Naive thymus-derived CD4-positive, alpha-beta T cell (primary cell): Measurements from ENCODE around the gene BLTP2. TPM values are rescaled to one million over a fixed set of nuclear protein-coding genes. Genes with fewer than 3 reads are reported as not detected.
A peak's percentile ranks its signal among the peaks of the same experiment; 100 is the strongest.
"Not testable (repeated sequence)": the region's sequence is repeated elsewhere in the genome, so short reads cannot be mapped to it uniquely, and the experiment has no call there.

Source experiments
- ATAC-seq: fragments of 150-1000 bp; cut with Tn5 transposase; 2 replicates; pipeline ENCODE4 v1.10.0; 2021; ENCODE audit warnings: mild to moderate bottlenecking, moderate library complexity
- CTCF ChIA-PET: fragments of 350-600 bp; sonication (Branson Sonifier 250); formaldehyde crosslinking; loops from one replicate; lab custom pipeline; 2021; ENCODE audit warnings: antibody characterized with exemption; lab: Charles Lee
- POLR2A ChIA-PET: fragments of 350-600 bp; sonication (Branson Sonifier 250); formaldehyde crosslinking; loops from one replicate; lab custom pipeline; 2021; ENCODE audit warnings: antibody characterized with exemption, inconsistent platforms; lab: Charles Lee
- DNase-seq, 9 donors: peaks; one replicate each; pipeline versions ENCODE4 v3.0.0 to v3.0.0-alpha.2; 2020 to 2022; ENCODE audit warnings: mixed read lengths in 1 of 9
- H3K27ac ChIP-seq: one replicate; pipeline ENCODE4 v1.7.0; 2013; ENCODE audit warnings: mild to moderate bottlenecking, low read depth, low read length, moderate library complexity
- H3K27me3 ChIP-seq, 2 donors: one replicate each; pipeline ENCODE4 v1.7.0; 2013; ENCODE audit warnings: low read length in 2 of 2, mild to moderate bottlenecking in 2 of 2, moderate library complexity in 2 of 2; ENCODE audit not compliant: control insufficient read depth in 2 of 2, insufficient read depth in 2 of 2
- H3K36me3 ChIP-seq, 3 experiments: 1 replicate in 2 of 3; 2 replicates in 1 of 3; pipeline ENCODE4 v1.7.0; 2013; ENCODE audit warnings: low read length in 3 of 3, mild to moderate bottlenecking in 3 of 3, moderate library complexity in 1 of 3; ENCODE audit not compliant: insufficient read depth in 3 of 3, control insufficient read depth in 2 of 3
- H3K4me1 ChIP-seq, 2 donors: one replicate each; pipeline ENCODE4 v1.7.0; 2013; ENCODE audit warnings: low read length in 2 of 2, mild to moderate bottlenecking in 2 of 2, moderate library complexity in 1 of 2; ENCODE audit not compliant: control insufficient read depth in 2 of 2, insufficient read depth in 2 of 2
- H3K4me3 ChIP-seq: 2 replicates; pipeline ENCODE4 v1.7.0; 2013; ENCODE audit warnings: mild to moderate bottlenecking, low read length
- H3K9me3 ChIP-seq, 3 experiments: 1 replicate in 2 of 3; 2 replicates in 1 of 3; pipeline ENCODE4 v1.7.0; 2013; ENCODE audit warnings: low read length in 3 of 3; ENCODE audit not compliant: control insufficient read depth in 2 of 3
- H3K27ac Mint-ChIP-seq, 9 donors: one replicate each; pipeline ENCODE4 v1.8.0; 2020 to 2022; ENCODE audit warnings: mixed read lengths in 9 of 9, mild to moderate bottlenecking in 8 of 9, moderate library complexity in 5 of 9, inconsistent platforms in 2 of 9
- H3K27me3 Mint-ChIP-seq, 5 donors: one replicate each; pipeline ENCODE4 v1.8.0; 2021 to 2022; ENCODE audit warnings: mixed read lengths in 5 of 5, mild to moderate bottlenecking in 1 of 5
- H3K36me3 Mint-ChIP-seq, 5 donors: one replicate each; pipeline ENCODE4 v1.8.0; 2020 to 2022; ENCODE audit warnings: mixed read lengths in 5 of 5, mild to moderate bottlenecking in 3 of 5, inconsistent platforms in 1 of 5
- H3K4me1 Mint-ChIP-seq, 7 donors: one replicate each; pipeline ENCODE4 v1.8.0; 2020 to 2022; ENCODE audit warnings: mixed read lengths in 7 of 7, mild to moderate bottlenecking in 3 of 7, inconsistent platforms in 1 of 7
- H3K4me3 Mint-ChIP-seq, 10 donors: one replicate each; pipeline ENCODE4 v1.8.0; 2020 to 2022; ENCODE audit warnings: mild to moderate bottlenecking in 10 of 10, mixed read lengths in 10 of 10, moderate library complexity in 6 of 10, inconsistent platforms in 2 of 10
- H3K9me3 Mint-ChIP-seq, 11 donors: one replicate each; pipeline ENCODE4 v1.8.0; 2020 to 2022; ENCODE audit warnings: mixed read lengths in 11 of 11, mild to moderate bottlenecking in 4 of 11, inconsistent platforms in 1 of 11, moderate library complexity in 1 of 11
- intact Hi-C, 2 donors: fragments of 100-400 bp; cut with micrococcal nuclease; formaldehyde crosslinking; loops; one replicate each; pipeline ENCODE4 v1.15.1; 2023
- polyA plus RNA-seq, 2 donors: library from polyadenylated mRNA; unstranded; fragments of 300-500 nt; fragmentation: Illumina TruSeq; gene quantifications; one replicate each; pipeline ENCODE4 v1.2.3, GENCODE V29; 2021
- total RNA-seq, 6 experiments: library from RNA in 5 of 6; stranded (reverse) in 5 of 6; gene quantifications; 1 replicate in 5 of 6; 2 replicates in 1 of 6; pipeline ENCODE4 v1.2.3 and lab custom pipeline; 2021 to 2026

Gene BLTP2
- total and polyA plus RNA-seq, 7 experiments from 2014 or later: 30.8 to 163 (median 144) TPM

DNA sequence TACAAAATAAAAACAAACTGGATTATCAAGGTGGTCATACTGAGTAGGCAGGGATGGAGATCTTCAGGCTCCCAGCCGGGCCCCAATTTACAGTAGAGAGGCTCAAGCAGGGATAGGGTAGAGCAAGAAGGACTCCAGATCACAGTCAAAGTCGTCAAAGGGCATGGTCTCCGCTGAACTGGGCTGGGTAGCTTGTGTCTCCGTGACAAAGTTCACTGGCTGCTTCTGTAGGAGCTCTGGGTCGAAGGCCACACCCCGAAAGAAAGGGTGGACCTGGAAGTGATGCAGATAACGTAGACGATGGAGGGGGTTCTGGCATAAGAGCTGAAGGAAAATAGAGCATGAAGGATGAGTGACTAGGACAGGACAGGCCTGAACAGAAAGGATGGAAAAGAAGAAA is 34.6 kb downstream of the BLTP2 start:
- ATAC-seq (no peak), DNase-seq (no peak)
- Mint-ChIP-seq H3K27ac (peak overlapping the region in 1 of 9 donors; percentile 13), H3K36me3 (peaks cover 0 to 14% (median 4%) of the 10 kb centered on the region in 5 donors), H3K4me3 (no peak overlapping the region), H3K9me3 (no peaks in the 10 kb centered on the region), H3K4me1 (peaks cover 6 to 19% (median 10%) of the 10 kb centered on the region in 7 donors), H3K27me3 (no peaks in the 10 kb centered on the region)
- intact Hi-C loops: loop anchor here in 1 of 2 donors (5.0 kb wide), 1 partner anchor 33 kb away; the partner anchor contains the start of gene ALDOC
- ChIA-PET CTCF (interaction anchor here (0.6 to 3.5 kb wide), 5 partner anchors 10 to 115 kb away, joined by 3 to 13 read pairs (median 3); no protein-coding TSS in a partner anchor), POLR2A (interaction anchor here (0.7 to 2.0 kb wide), 5 partner anchors 11 to 63 kb away, joined by 3 to 8 read pairs (median 3); partner anchors contain the start of gene ALDOC)
- Histone ChIP-seq H3K4me1 (no peaks in the 10 kb centered on the region), H3K27ac (no peak overlapping the region), H3K4me3 (no peak overlapping the region), H3K36me3 (peaks cover 1 to 18% (median 5%) of the 10 kb centered on the region in 3 experiments), H3K27me3 (no peaks in the 10 kb centered on the region), H3K9me3 (no peaks in the 10 kb centered on the region)

DNA sequence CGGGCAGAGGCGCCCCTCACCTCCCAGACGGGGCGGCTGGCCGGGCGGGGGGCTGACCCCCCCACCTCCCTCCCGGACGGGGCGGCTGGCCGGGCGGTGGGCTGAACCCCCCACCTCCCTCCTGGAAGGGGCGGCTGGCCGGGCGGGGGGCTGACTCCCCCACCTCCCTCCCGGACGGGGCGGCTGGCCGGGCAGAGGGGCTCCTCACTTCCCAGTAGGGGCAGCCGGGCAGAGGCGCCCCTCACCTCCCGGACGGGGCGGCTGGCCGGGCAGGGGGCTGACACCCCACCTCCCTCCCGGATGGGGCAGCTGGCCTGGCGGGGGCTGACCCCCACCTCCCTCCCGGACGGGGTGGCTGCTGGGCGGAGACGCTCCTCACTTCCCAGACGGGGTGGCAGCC is 40.9 kb downstream of the BLTP2 start:
- CTCF ChIA-PET: not testable (repeated sequence)

DNA sequence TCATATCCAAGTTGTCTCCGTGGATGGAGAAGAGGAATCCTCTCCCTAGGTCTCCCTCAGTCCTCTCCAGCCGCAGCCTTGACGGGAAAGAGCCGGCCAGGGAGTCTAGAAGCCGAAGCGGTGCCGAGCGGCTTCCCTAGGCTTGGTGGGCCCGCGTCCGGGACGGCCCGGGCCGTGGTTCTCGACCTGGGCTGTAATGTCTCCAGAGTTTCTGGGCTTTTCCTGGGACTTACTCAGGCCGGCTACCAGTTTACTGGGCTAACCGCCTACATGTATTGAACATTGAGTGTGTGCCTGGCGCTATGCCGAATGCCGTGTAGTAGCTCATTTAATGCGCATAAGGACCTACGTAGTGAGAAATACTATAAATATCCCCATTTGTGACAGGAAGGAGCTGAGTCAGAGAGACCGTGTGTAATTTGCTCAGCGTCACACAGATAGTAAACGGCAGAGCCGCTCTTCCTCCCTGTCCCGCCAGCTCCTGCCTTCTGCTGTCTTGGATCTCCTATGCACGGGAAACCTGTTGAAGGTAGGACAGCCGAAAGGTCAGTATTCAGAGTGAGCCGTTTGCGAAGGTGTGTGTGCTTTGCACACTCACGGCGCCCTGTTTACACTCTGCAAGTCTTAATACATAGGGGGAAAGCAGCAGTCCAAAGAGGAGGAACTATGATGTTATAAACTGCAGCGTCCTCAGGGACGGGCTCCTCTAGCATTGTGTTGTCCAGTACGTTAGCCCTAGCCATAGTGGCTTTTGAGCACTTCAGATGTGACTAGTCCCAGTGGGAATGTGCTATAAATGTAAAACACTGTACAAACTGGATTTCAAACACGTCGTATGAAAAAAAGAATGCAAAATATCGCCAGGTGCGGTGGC is 45.4 kb downstream of the BLTP2 start:
- no peaks in the 10 kb centered on the region for H3K27me3 Mint-ChIP-seq
- intact Hi-C loops: loop anchor here (1.0 to 5.0 kb wide), 15 partner anchors 14 to 353 kb away; partner anchors contain the start of genes PIGS (in 2 of the 2), SUPT6H (in 2 of the 2), UNC119 (in 2 of the 2) and ALDOC (in 1 of the 2)
- peaks cover 18 to 25% (median 21%) of the 10 kb centered on the region in 7 donors for H3K4me1 Mint-ChIP-seq

More for the DNA sequence above, 40.9 kb downstream of the BLTP2 start:
- H3K4me1 ChIP-seq, H3K27me3 Mint-ChIP-seq, H3K36me3 Mint-ChIP-seq, H3K27ac ChIP-seq, H3K4me3 ChIP-seq, H3K9me3 Mint-ChIP-seq, intact Hi-C loops, DNase-seq, H3K4me1 Mint-ChIP-seq, H3K36me3 ChIP-seq, ATAC-seq, H3K27me3 ChIP-seq, H3K27ac Mint-ChIP-seq, POLR2A ChIA-PET, H3K4me3 Mint-ChIP-seq, H3K9me3 ChIP-seq: not testable (repeated sequence)

DNA sequence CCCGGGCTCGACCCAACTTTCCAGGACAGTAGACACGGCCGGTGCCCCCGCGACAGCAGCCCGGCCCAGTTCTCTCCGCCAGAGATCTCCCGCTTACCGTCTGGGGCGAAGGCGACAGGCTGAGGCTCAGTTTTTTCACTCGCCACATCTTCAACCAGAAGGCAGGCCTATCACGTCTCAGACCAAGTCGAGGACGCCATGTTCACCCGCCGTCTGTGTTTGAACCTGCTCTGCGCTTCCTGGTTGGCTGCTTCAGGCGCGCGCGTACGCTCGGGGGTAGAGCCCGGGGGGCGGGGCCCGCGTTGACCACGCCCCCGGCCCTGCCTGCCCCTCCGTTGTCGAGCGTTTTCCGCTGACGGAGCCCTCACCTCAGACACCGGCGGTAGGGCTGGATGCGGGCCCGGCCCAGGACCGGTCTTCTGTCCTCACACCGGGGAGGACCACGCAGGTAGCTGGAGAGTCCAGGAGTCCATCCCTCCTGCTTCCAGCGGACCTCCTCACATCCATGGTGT is 46.1 kb downstream of the BLTP2 start, which contains the start of gene SPAG5:
TSS of gene SPAG5 (minus strand) at position 227 of the 512 bp plus-strand sequence. CDS start at position 148, 79 bp downstream.
- Mint-ChIP-seq H3K4me3 (peak within 1 kb of the TSS; percentile 88 to 99 (median 94)), H3K27ac (peak within 1 kb of the TSS; percentile 96 to 99 (median 98)), H3K4me1 (peaks cover 18 to 25% (median 21%) of the 10 kb centered on the region in 7 donors), H3K36me3 (peaks cover 0 to 6% (median 0%) of the 10 kb centered on the region in 5 donors), H3K9me3 (no peaks in the 10 kb centered on the region), H3K27me3 (no peaks in the 10 kb centered on the region)
- H3K9me3 ChIP-seq: no peaks in the 10 kb centered on the region
- ATAC-seq: peak; percentile 98
- H3K27ac ChIP-seq: peak within 1 kb of the TSS; percentile 97
- peak; percentile 93 to 97 (median 96) for DNase-seq
- H3K36me3 ChIP-seq: no peaks in the 10 kb centered on the region
- H3K4me1 ChIP-seq: peaks cover 8 to 10% of the 10 kb centered on the region in 2 donors
- H3K27me3 ChIP-seq: no peaks in the 10 kb centered on the region
- ChIA-PET POLR2A (interaction anchor here (0.9 to 11.4 kb wide), 16 partner anchors 10 to 353 kb away, joined by 3 to 172 read pairs (median 5); partner anchors contain the start of genes ALDOC, BLTP2, NEK8 and PIGS), CTCF (interaction anchor here (0.6 to 1.2 kb wide), 2 partner anchors 27 to 268 kb away, joined by 3 to 8 read pairs; partner anchors contain the start of gene PIGS)
- peak within 1 kb of the TSS; percentile 93 for H3K4me3 ChIP-seq
- intact Hi-C loops: loop anchor here (1.0 to 5.0 kb wide), 15 partner anchors 14 to 354 kb away; partner anchors contain the start of genes PIGS (in 2 of the 2), SUPT6H (in 2 of the 2), UNC119 (in 2 of the 2) and ALDOC (in 1 of the 2)

More for the DNA sequence above, 45.4 kb downstream of the BLTP2 start:
- Mint-ChIP-seq H3K27ac (peak overlapping the region; percentile 96 to 99 (median 98)), H3K9me3 (no peaks in the 10 kb centered on the region), H3K4me3 (peak overlapping the region; percentile 88 to 99 (median 94)), H3K36me3 (peaks cover 0 to 6% (median 0%) of the 10 kb centered on the region in 5 donors)
- H3K27me3 ChIP-seq: no peaks in the 10 kb centered on the region
- DNase-seq (peak in 6 of 9 donors; percentile 51 to 75 (median 67)), ATAC-seq (peak; percentile 73)
- ChIA-PET CTCF (interaction anchor here (0.9 to 1.2 kb wide), 3 partner anchors 11 to 28 kb away, joined by 3 to 8 read pairs (median 3); partner anchors contain the start of gene PIGS), POLR2A (interaction anchor here (0.6 to 11.4 kb wide), 18 partner anchors 9 to 353 kb away, joined by 3 to 172 read pairs (median 4); partner anchors contain the start of genes ALDOC, BLTP2, PIGS and POLDIP2)
- H3K9me3 ChIP-seq: no peaks in the 10 kb centered on the region
- peaks cover 8 to 10% of the 10 kb centered on the region in 2 donors for H3K4me1 ChIP-seq
- H3K27ac ChIP-seq: peak overlapping the region; percentile 97
- no peaks in the 10 kb centered on the region for H3K36me3 ChIP-seq
- peak overlapping the region; percentile 93 for H3K4me3 ChIP-seq

DNA sequence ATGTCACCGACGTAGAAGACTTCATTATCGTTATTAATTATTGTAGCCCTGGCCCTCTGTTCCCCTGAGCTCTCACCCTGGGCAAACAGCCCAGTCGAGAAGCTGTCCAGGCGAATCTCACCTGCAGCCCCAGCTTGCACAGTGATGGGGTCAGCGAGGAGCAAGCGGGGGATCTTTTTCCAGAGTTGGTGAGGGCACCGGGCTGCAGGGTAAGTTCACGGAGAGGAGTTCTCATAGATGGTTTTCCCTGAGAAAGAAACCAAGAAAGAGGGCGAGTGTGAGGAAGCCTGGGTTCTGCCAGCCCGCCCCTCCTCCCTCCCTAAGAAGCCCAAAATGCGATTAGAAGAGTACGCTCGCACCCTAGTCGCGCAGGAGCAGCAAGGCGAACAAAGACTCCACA is 46.6 kb downstream of the BLTP2 start:
- H3K4me3 ChIP-seq: peak overlapping the region; percentile 93
- ChIA-PET POLR2A (interaction anchor here (1.1 to 11.4 kb wide), 10 partner anchors 10 to 354 kb away, joined by 3 to 172 read pairs (median 6); partner anchors contain the start of genes ALDOC, BLTP2, NEK8 and PIGS), CTCF (interaction anchor here (0.6 to 1.8 kb wide), 2 partner anchors 14 to 268 kb away, joined by 3 to 4 read pairs; no protein-coding TSS in a partner anchor)
- H3K27ac ChIP-seq: peak overlapping the region; percentile 97
- intact Hi-C loops: loop anchor here (2.0 to 5.0 kb wide), 6 partner anchors 50 to 354 kb away; partner anchors contain the start of genes SUPT6H (in 2 of the 2), PROCA1 (in 1 of the 2), RPL23A (in 1 of the 2) and SDF2 (in 1 of the 2)
- ATAC-seq (no peak), DNase-seq (no peak)
- H3K36me3 ChIP-seq: no peaks in the 10 kb centered on the region
- H3K27ac Mint-ChIP-seq: peak overlapping the region; percentile 96 to 99 (median 98)
- no peaks in the 10 kb centered on the region for H3K9me3 Mint-ChIP-seq
- H3K4me3 Mint-ChIP-seq: peak overlapping the region; percentile 88 to 99 (median 94)
- no peaks in the 10 kb centered on the region for H3K27me3 Mint-ChIP-seq
- peaks cover 8 to 10% of the 10 kb centered on the region in 2 donors for H3K4me1 ChIP-seq
- H3K9me3 ChIP-seq: no peaks in the 10 kb centered on the region
- H3K27me3 ChIP-seq: no peaks in the 10 kb centered on the region
- H3K36me3 Mint-ChIP-seq: peaks cover 0 to 4% (median 0%) of the 10 kb centered on the region in 5 donors
- peaks cover 19 to 25% (median 21%) of the 10 kb centered on the region in 7 donors for H3K4me1 Mint-ChIP-seq
